ENCODE data around the gene SLC66A1. TPM values are rescaled to one million over a fixed set of nuclear protein-coding genes. Genes with fewer than 3 reads are reported as not detected.
A peak's percentile ranks its signal among the peaks of the same experiment; 100 is the strongest.

The SLC66A1 gene
- total RNA-seq, 3 donors from 2014 or later, result 11.3 to 16.2 (median 13.6) TPM

DNA sequence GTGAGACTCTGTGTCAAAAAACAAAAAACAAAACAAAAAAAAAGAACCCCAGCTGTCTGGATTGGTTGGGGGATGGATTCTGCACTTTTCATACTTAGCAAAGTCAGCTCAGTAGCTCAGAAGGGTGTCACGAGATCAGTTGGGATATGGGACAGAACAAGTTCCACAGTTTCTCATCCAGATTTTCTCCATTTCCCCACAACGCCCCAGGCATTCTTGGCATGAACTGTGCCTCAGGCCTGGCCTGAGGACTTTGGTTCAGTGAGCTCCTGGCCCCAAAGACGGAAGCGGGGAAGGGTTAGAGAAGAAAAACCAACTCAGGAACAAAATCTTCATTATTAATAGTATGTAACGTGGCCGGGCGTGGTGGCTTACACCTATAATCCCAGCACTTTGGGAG, 2.1 kb upstream of the SLC66A1 start:
- H3K4me3 ChIP-seq, result no peak overlapping the region
- intact Hi-C loops (cut with DNase I, micrococcal nuclease), result no loop called here
- peaks cover 38% of the 10 kb centered on the region for H3K4me1 ChIP-seq (ENCODE audit: low read depth)
- H3K9me3 ChIP-seq, result no peaks in the 10 kb centered on the region
- peaks cover 3% of the 10 kb centered on the region for H3K36me3 ChIP-seq (ENCODE audit: low read depth)
- TF ChIP-seq, protein P1, sequence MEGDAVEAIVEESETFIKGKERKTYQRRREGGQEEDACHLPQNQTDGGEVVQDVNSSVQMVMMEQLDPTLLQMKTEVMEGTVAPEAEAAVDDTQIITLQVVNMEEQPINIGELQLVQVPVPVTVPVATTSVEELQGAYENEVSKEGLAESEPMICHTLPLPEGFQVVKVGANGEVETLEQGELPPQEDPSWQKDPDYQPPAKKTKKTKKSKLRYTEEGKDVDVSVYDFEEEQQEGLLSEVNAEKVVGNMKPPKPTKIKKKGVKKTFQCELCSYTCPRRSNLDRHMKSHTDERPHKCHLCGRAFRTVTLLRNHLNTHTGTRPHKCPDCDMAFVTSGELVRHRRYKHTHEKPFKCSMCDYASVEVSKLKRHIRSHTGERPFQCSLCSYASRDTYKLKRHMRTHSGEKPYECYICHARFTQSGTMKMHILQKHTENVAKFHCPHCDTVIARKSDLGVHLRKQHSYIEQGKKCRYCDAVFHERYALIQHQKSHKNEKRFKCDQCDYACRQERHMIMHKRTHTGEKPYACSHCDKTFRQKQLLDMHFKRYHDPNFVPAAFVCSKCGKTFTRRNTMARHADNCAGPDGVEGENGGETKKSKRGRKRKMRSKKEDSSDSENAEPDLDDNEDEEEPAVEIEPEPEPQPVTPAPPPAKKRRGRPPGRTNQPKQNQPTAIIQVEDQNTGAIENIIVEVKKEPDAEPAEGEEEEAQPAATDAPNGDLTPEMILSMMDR (IDR thresholded peaks at IDR 0.05), result no peak
- no peak for ATAC-seq
- no peak for DNase-seq

DNA sequence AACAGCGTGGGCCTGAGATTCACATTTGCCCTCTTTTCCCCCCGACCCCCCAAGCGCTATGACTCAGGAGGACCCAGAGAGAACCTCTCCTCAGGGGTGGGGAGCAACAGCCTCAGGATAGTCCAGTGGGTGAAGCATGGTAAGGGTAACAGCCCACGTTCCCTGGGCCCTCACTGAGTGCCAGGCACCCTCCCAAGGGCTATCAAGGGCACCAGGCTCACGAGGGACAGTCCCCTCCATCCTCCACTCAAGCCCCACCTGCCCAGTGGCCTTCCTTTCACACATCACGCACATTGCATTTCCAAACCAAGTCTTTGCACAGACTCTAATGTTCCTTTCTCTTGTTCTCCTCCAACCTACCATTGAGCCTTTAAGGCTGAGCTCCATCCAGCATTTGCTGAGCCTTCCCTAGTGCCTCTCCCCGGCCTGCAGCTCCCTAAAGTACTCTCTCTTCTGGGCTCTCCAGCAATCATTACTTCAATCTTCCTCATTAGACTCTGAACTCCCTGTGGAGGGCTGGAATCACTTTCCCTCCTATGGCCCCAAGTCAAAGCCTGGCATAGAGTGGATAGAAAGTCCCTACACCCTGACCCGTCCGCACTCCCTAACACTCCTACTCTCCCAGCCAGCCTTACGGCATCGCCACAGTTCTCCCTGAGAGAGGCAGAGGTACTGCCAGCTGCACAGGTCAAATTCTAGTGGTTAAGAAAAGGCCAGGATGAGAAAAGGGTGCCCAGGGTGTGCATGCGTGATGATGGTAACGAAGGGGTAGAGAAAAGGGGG, 1.2 kb upstream of the SLC66A1 start:
- H3K4me1 ChIP-seq (ENCODE audit: low read depth), result peaks cover 38% of the 10 kb centered on the region
- peak overlapping the region; percentile 31 for H3K4me3 ChIP-seq
- H3K36me3 ChIP-seq (ENCODE audit: low read depth), result peaks cover 3% of the 10 kb centered on the region
- TF ChIP-seq, protein P1 (IDR thresholded peaks at IDR 0.05), result no peak
- no peaks in the 10 kb centered on the region for H3K9me3 ChIP-seq
- ATAC-seq (peak; percentile 17), DNase-seq (peak in 2 of 3 donors; percentile 39 to 60)
- intact Hi-C loops (cut with DNase I, micrococcal nuclease), result no loop called here

DNA sequence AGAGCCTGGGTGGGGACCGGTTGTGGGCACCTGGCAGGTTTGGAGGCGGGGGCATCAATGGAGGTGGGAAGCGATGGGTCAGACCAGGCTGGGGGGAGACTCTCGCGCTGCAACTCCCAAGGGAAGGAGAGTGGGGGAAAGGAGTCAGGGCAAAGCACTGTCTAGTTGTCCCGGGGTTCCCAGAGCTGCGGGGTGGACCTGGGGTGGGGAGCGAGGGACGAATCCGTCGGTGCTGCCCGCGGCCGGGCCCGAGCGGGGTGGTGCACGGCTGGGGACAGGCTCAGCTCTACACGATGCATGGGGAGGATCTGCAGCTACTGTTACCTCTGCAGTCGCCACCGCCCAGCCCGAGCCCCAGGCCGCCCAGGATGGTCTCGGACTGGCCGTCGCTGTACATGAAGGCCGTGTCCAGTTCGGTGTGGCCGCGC, 609 bp upstream of the SLC66A1 start:
- H3K9me3 ChIP-seq, result no peaks in the 10 kb centered on the region
- intact Hi-C loops (cut with DNase I, micrococcal nuclease), result no loop called here
- peaks cover 3% of the 10 kb centered on the region for H3K36me3 ChIP-seq (ENCODE audit: low read depth)
- TF ChIP-seq, protein P1 (IDR thresholded peaks at IDR 0.05), result no peak
- DNase-seq, result peak in 1 of 3 donors; percentile 67
- peak; percentile 19 for ATAC-seq
- peaks cover 38% of the 10 kb centered on the region for H3K4me1 ChIP-seq (ENCODE audit: low read depth)
- H3K4me3 ChIP-seq, result peak overlapping the region; percentile 31

DNA sequence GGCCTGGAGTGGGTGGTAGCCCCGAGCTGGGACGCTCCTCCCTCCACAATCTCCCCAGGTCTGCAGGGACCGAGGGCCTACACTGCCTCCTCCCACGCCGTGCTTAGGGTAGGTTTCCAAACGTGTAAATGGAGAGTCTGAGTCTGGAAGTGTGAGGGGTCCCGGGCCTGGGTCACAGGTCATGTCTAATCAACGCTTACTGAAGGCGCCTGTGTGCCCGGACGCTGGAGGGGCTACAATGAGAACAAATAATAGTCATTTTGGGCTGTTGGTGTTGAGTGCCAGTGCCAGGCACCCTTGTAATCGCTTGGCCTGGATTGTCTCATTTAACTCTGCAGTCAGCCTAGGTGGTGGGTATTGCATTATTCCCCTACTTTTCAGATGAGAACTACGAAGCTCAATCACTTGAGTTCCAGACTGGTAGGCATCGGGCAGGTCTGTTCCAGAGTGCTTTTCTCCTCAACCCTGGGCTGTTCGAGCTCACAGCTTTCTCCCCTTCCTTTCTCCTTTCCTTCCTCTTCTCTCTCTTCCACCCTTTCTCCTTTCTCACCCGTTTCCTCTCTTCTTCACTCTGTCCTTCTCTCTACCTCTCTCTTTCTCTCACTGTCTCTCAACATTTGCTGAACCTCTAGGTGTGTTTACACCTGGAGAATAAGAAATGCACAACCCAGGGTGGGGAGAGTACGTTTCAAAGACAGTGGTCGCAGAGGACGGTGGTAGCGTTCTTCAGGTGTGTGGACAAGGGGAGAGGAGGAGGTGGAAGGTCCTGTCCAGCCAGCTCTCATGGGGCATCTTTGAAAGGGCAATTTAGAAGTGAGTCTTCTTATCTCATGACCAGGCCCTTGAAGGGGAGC, 883 bp downstream of the SLC66A1 start:
- Histone ChIP-seq H3K36me3 (ENCODE audit: low read depth) (peaks cover 3% of the 10 kb centered on the region), H3K4me1 (ENCODE audit: low read depth) (peaks cover 27% of the 10 kb centered on the region), H3K4me3 (peak overlapping the region; percentile 61), H3K9me3 (no peaks in the 10 kb centered on the region)
- TF ChIP-seq, protein P1 (IDR thresholded peaks at IDR 0.05), result no peak
- DNase-seq, result peak in 1 of 3 donors; percentile 39
- peak; percentile 35 for ATAC-seq
- intact Hi-C loops (cut with DNase I, micrococcal nuclease), result no loop called here

DNA sequence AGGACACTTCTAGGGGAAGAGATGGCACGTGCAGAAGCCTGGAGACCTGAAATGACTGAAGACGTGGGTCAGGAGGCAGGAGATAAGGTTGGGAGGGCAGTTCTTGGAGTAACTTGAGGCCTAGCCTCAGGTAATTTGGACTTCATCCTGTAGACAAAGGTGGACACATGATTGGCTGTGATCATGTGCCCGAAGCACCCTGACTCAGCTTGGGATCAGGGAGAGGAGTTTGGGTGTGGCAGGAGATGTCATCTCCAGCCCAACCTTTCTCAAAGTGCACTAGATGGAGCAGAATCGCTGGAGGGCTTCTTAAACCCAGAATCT, 1.5 kb downstream of the SLC66A1 start:
- no peaks in the 10 kb centered on the region for H3K9me3 ChIP-seq
- intact Hi-C loops (cut with DNase I, micrococcal nuclease), result no loop called here
- H3K4me1 ChIP-seq (ENCODE audit: low read depth), result peaks cover 23% of the 10 kb centered on the region
- ATAC-seq, result no peak
- peaks cover 3% of the 10 kb centered on the region for H3K36me3 ChIP-seq (ENCODE audit: low read depth)
- H3K4me3 ChIP-seq, result no peak overlapping the region
- DNase-seq, result no peak
- TF ChIP-seq, protein P1 (IDR thresholded peaks at IDR 0.05), result no peak

Measured in mucosa of descending colon (tissue), 3 donors.